Activated CD4-positive, CD25-positive, alpha-beta regulatory T cell (primary cell): ENCODE measurements around the gene AKR7A2.
A peak's percentile ranks its signal among the peaks of the same experiment; 100 is the strongest.

Experiments used
- DNase-seq, 4 experiments: peaks; one replicate each; lab custom pipeline; 2025; lab: John Stamatoyannopoulos, UW

AKR7A2 gene

DNA sequence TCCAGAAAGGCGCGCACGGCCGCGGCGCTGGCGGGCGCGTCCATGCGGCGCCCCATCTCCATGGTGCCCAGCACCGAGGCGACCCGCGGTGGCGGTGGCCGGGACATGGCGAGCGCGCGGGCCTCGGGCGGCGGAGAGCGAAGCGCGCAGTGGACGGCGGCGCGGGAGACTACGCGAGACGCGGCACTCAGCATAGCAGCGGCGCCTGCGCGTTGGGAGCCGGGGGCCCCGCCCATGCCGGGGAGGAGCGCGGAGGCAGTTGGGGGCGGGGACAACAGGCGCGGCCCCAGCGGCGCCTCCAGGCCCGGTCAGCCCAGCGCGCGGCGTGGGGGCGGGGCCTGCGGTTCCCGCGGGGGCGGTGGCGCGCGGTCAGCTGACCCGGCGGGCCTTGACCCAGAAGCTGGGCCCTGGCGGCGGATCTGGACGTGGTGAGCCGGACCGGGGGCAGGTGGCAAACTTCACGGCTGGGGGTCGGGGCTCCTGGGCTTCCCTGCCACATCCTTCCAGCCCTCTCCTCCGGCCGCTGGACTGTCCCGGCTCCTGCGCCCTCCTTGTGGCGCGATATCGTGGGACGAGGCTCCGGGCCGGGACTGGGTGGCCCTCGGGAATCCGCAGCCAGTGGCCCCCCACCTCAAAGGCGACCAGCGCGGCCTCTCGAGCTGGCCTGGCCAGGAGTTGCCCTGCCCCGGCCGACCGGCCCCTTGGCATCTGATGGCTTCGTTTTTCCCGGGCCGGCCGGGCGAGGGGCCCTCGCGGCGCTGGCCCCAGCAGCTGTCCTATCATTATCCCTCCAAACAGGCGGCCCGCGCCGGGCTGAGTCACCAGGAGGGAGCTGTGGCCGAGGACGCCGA, at the start of gene AKR7A2, which contains the start of gene SLC66A1:
Gene AKR7A2, minus strand, starts transcription at position 214 of the 851 bp plus-strand sequence. Its CDS starts 20 bp downstream, at position 194.
Gene SLC66A1, plus strand, starts transcription at position 396 of the 851 bp plus-strand sequence. CDS start 5,352 bp downstream, outside the sequence.
- peak; percentile 66 to 84 (median 83) for DNase-seq

- no peak for DNase-seq
Observed at GRCh38 chr1:19360843-19361610, 49.1 kb upstream of the AKR7A2 start.

DNA sequence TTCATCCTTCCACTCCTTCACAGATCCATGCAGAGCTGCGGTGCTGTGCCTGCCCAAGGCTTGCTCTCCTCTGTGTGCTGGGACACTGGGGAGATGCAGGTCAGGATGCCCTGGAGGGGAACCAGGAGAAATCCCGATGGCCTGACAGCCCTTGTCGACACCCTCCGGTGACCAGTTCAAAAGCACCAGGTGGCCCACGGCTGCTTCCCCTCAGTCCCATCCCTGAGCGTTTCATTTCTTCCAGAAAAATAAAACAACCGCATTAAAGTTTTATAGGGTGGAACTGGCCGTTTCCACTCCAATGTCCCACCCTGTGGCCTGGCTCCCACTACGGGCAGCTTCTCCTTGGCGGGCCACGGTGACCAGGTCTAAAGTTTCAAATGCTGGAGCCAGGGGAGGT, 48.5 kb upstream of the AKR7A2 start:
- DNase-seq = no peak

- no peak for DNase-seq
Observed at GRCh38 chr1:19360016-19360415, 48.1 kb upstream of the AKR7A2 start.

DNA sequence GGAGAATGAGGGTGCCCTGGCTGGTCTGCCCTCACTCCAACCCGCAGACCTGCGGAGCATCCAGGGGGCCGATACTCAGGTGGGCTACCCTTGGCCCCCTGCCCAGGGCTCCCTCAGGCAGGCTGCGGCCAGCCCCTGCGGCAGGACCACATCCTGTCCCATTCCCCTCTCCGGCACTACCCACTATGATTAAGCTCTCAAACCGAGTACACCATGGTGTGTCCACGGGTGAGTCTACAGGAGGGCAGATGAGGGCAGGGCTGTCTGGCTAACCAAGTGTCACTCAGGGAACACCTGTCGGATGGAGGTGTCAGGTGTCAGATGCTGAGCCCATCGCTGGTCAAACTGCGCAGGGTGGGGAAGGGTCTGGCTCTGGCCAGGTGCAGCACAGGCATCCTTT, 47.4 kb upstream of the AKR7A2 start:
- no peak for DNase-seq

GRCh38 chr1:19358710-19359109, 46.8 kb upstream of the AKR7A2 start:
- no peak for DNase-seq

- no peak for DNase-seq
Observed at GRCh38 chr1:19357299-19357986, 45.5 kb upstream of the AKR7A2 start.

DNA sequence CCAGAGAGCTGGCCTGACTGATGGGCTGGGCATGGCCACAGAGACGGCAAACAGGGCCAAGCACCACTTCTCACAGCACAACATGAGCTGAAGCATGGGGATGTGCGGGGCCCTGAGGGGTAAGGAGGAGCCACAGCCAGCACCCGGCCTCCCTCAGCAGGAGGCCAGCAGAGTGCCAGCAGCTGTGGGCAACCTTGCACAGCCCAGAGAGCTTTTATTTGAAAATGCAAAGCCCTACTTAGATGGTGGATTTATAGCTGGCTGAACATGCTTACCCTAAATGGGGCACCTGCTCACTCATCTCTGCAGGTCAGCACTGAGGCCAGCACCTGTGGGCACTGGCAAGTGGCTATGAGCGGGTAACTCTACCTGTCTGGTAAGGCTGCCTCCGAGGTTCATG, 44.3 kb upstream of the AKR7A2 start:
- DNase-seq = no peak

GRCh38 chr1:19354531-19354981, 42.6 kb upstream of the AKR7A2 start:
- no peak for DNase-seq

DNA sequence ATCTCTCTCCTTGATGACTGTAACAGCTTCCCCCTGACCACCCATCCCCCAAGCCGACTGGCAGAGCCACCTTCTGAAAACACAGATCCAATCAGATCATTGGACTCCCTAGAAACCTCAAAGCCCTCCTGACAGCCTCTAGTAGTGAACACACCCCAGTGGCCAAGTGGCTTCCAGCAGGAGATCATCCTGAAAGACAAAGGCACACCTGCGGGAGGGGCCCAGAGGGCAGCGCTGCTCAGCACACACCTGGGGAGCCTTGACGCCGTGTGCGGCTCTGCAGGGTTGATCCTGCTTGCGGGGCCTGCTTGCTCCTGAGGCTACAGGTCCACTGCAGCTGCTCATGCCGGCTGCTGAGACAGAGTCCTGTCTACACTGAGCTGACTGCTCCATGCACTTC, 41.7 kb upstream of the AKR7A2 start:
- no peak for DNase-seq

DNA sequence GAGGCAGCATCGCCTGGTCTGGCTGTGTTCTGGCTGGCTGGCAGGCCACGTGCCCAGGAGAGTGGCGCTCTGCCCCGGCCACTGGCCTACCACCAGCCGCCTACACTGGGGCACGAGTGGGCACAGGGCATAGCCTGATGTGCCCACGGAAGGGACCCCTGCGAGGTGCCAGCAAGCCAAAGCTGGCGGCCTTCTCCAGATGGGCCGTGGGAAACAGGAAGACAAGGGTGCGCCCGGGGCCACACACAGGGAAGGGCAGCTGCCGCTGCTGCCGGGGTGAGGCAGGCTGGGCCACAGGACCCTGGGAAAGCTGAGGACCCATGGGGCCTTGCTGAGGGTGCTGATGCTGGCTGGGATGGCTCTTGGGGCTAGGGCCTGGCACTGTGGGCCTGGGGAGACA, 40.9 kb upstream of the AKR7A2 start:
- DNase-seq = no peak

DNA sequence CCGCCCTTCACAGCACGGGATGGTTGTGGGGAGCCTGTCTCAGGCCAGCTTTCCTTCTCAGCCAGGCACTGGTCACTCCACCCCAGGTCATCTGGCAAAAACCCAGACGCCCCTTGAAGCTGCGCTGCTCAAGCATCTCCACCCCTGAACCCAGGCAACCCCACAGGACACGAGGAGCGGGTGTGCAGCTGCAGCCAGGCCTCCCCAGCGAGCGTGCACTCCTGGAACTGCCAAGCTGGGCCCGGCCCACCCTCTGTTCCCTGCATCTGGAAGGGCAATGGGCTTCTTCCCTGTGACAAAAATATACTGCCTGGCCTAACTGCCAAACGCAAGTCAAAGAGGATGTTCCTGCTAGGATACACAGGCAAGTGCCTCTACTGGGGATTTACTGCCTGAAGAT, 39.9 kb upstream of the AKR7A2 start:
- DNase-seq = no peak

DNA sequence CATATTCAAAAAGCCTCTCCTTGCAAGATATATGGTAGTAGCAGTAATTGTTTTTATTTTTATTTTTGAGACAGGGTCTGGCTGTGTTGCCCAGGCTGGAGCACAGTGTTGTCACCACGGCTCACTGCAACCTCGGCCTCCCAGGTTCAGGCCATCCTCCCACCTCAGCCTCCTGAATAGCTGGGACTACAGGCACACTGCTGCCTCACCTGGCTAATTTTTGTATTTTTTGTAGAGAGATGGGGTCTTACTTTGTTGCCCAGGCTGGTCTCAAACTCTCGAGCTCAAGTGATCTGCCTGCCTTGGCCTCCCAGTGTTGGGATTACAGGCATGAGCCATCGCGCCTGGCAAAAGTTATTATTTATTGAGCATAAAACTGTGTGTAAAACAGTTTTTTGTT, 38.6 kb upstream of the AKR7A2 start:
- DNase-seq = no peak

GRCh38 chr1:19349999-19350398, 38.1 kb upstream of the AKR7A2 start:
- no peak for DNase-seq

GRCh38 chr1:19348441-19349198, 36.7 kb upstream of the AKR7A2 start:
- DNase-seq = no peak

DNA sequence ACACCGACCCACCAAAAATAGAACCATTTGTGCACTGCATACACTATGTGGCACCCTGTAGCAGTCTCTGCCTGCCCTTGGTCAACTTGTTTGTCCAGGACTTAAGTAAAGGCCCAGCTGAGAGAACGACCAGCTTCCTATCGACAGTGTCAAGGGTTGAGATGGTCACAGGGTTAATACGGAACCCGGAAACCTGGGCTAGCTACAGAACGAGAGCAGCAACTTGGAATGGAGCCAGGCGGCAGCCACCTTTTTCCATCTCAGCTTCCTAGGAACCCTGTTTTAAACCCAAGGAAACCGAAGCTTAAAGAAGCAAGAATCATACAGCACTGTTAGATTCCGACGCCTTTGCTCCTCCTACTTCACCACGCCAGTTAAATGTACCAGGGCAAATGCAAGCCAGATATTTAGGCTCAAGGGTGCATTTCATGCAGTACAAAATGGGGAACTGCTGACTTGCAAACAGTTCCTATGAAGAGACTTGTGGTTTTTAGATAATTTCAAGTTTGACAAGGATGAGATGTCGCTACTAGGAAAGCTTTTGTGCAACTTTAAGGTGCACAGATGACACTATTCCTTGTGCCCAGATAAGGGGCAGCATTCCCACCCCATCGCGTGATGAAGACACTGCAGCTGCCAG, 35.7 kb upstream of the AKR7A2 start:
- DNase-seq = no peak

- no peak for DNase-seq
Observed at GRCh38 chr1:19346026-19346425, 34.1 kb upstream of the AKR7A2 start.

GRCh38 chr1:19345391-19345790, 33.4 kb upstream of the AKR7A2 start:
- DNase-seq = no peak

- no peak for DNase-seq
Observed at GRCh38 chr1:19344831-19345230, 32.9 kb upstream of the AKR7A2 start.

GRCh38 chr1:19344372-19344810, 32.4 kb upstream of the AKR7A2 start:
- DNase-seq = peak in 3 of 4 experiments; percentile 9 to 11 (median 11)
